Measurements from ENCODE around the gene UBA52.
"Not testable (repeated sequence)": the region's sequence is repeated elsewhere in the genome, so short reads cannot be mapped to it uniquely, and the experiment has no call there.

Gene UBA52

DNA sequence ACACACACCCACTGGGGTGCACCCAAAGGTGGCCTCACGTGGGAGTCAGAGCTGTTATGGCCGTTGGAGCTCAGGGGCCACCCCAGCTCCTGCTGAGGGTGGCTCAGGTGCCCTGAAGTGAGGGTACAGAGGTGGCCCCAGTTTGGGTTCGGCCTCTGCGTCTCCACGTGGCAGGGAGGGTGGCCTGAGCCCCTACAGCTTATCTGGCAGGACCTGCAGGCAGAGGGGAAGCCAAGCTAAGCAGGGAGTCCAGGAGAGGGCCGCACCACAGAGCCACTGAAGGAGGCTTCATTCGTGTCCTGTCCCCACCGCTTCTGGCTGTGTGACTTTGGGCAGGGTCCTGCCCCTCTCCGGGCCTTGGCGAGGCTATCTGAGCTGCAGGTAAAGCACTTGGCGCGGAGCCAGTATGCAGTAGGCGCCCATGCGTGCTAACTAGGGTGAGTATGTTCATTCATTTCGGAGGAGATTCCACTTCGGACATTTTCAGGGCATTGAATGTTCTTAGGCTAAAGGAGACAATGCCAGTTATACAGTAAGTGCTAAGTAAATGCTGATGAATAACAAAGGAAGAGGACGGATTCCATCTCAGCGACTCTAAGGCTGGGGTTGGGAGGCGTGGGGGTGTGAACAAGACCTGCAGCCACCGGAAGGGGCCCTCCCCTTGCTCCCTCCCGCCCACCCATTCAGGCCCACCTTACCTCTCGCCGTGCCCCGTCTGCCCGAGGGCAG is 21.9 kb downstream of the UBA52 start:
- no peak for DNase-seq (ENCODE audit: low read depth)

DNA sequence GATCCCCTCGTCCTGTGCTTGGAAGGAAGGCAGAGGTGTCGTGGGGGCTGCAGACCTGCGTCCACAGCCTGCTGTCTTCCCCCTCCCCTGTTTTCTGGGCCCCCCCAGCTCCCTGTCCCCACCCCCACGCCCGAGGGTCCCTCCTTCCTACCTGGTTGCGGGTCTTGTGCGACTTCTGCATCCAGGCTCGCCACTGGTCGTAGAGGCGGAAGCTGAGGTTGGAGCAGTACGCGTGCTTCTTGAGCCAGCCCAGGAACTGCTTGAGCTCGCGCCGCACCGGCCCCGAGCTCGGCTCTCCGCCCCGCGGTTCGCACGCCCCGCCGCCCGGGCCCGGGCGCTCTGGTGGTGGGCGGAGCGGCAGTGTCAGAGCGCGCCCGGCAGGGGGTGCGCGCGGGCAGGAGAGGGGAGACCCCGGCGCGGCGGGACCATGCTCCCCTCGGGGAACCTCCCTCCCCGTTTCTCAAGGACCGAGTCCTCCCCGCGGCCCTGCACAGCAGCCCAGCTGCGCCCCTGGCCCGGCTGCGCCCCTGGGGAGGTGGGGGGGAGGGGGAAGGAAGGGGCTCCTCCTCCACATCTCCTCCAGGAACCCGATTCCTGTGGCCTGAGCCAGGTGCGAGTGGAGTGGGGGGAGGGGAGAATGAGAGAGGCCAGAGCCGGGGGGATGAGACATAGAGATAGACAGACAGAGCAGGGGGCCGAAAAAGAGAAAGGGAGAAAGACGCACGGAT is 22.6 kb downstream of the UBA52 start:
- peak; percentile 75 for DNase-seq (ENCODE audit: low read depth)

DNA sequence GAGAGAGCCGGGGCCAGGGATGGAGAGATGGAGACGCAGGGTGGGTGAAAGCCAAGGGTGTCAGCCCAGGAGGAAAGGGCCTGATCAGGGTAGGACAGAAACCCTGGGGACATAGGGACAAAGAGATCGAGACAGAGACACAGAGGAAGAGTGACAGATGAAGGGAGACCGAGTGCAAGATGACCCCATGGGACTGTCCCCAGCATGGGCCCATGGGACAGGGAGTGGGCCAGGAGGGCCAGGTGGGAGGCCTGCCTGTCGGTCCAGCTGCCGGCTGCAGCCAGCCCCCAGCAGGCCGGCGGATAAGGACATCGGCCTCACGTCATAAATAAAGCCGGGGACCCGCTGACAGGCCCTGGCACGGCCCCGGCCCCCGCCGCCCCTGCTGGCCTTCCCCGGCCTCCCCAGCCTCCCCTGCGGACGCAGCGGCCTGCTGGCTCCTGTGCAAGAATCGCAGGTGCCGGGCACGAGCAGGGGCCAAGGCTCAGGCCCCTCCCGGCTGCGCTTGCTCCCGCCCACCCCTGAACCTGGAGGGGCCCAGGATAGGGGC is 23.2 kb downstream of the UBA52 start:
- DNase-seq (ENCODE audit: low read depth) = no peak

DNA sequence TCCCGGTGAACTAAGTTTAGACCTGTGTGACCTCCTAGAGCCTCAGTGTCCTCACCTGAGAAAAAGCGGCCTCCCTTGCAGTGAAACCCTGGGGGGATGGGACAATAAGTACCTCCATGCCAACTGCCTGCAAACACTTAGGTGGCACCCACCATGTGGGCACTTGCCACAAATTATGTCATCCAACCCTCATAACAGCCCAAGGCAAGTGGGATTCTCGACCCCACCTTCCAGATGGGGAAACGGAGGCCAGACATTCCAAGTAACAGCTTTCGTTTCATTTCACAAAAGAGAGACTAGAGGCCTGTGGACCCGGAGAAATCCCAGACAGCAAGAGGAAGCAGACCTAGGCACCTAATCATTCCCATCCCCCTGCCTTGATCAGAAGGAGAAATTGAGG is 23.8 kb downstream of the UBA52 start:
- DNase-seq (ENCODE audit: low read depth) = no peak

DNA sequence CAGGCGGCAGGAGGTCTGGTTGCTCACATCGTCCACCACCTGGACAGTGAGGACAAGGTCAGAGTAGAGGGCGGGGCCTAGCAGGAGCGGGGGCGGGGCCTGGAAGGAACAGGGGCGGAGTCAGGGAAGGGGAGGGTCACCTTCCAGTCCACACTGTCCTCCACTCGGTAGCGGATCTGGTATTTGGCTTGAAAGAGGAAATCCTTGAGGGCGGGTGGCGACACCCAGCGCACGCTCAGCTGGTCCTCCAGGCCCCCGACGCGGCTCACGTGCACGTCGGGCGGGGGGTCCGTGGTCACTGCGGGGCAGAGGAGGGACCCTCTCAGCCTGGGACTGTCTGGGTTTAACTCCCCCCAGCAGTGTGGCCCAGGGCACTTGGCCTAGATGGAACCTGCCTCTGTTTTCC is 25.1 kb downstream of the UBA52 start:
- no peak for DNase-seq (ENCODE audit: low read depth)

DNA sequence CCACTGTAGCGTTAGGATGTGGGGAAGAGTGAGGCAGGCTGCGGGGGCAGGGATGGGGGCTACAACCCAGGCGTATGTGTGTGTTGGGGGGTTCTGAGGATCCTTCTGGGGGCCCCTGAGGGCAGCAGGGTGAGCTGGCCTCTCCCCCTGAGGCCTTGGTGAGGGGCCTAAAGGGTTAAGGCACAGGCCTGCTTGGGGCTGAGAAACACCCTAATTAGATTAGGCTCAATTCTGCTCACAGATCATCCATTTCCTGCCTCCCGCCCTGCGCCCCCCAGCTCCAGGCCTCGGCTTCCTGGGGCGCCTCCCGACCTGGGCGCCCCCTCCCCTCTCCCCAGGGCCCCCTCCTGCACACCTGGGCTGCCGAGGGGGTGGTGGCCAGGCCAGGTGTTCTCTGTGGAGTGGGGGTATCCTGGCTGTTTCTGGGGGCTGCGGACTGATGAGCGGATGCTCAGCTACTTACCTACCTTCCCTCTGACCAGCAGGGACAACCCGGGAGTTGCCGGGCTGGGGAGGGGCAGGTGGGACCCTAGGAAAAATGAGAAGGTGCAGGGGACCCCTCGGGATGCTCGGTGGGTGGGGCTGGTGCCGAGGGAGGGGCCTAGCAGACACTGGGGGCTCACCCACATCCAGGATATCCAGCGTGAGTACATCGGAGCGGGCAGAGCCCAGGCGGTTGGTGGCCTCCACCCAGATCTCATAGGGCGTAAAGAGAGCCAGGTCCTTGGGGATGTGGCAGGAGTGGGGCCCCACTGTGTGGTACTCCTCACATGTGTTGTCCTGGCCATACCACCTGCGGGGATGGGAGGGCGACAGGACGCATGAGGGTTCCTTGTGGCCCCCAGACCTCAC is 26.4 kb downstream of the UBA52 start:
- no peak for DNase-seq (ENCODE audit: low read depth)

DNA sequence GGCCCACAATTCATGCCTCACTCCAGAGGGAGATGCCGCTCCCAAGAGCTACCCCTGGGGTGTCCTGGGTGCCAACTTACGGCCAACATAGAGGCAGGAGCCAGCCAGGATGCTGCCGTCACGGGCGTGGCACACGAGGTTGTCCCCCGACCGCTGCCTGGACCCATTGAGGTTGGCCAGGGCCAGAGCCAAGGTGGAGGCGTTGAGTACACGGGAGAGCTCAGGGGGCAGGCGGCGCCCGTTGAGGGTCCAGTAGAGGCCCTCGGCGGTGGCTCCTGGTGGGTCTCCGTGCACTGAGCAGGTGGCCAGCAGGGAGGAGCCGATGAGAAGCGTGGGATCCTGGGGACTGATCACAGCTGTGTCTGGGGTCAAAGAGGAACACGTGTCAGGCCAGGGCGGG is 27.8 kb downstream of the UBA52 start:
- DNase-seq (ENCODE audit: low read depth) = no peak

DNA sequence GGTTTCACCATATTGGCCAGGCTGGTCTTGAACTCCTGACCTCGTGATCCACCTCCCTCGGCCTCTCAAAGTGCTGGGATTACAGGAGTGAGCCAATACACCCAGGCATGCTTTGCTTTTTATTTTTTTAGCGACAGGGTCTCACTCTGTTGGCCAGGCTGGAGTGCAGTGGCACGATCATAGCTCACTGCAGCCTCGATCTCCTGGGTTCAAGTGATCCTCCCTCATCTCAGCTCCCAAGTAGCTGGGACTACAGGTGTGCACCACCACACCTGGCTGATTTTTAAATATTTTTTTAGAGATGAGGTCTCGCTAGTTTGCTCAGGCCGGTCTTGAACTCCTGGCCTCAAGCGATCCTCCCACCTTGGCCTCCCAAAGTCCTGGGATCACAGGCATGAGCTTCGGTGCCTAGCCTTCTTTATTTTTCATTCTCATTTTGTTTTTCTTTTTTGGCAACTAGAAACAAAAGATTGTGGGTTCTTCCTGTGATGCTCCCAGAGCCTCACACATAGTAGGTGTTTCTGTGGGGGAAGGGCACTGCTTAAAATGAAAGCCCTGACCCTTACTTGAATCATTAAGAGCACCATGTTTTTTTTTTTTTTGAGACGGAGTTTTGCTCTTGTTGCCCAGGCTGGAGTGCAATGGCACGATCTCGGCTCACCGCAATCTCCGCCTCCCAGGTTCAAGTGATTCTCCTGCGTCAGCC is 29.2 kb downstream of the UBA52 start:
- not testable (repeated sequence) for DNase-seq (ENCODE audit: low read depth)

DNA sequence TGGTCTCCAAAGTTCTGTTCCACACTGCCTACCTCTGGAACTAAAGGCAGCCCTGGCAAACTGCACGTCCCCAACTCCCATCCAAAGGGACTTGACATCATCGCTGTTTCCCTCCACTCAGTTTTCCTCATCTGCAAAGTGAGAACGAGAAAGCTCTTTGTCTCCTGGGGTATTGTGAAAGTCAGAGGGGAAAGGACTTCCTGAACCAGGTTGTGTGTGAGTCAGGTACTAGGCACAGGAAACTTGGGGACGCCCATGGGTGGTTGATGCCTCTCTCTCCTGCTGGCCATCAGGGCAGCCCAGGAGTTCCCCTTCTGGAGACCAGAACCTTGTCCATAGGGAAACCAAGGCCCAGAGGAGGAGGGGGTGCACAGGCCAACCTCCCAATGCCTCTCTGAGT is 30.2 kb downstream of the UBA52 start:
- DNase-seq (ENCODE audit: low read depth) = no peak

DNA sequence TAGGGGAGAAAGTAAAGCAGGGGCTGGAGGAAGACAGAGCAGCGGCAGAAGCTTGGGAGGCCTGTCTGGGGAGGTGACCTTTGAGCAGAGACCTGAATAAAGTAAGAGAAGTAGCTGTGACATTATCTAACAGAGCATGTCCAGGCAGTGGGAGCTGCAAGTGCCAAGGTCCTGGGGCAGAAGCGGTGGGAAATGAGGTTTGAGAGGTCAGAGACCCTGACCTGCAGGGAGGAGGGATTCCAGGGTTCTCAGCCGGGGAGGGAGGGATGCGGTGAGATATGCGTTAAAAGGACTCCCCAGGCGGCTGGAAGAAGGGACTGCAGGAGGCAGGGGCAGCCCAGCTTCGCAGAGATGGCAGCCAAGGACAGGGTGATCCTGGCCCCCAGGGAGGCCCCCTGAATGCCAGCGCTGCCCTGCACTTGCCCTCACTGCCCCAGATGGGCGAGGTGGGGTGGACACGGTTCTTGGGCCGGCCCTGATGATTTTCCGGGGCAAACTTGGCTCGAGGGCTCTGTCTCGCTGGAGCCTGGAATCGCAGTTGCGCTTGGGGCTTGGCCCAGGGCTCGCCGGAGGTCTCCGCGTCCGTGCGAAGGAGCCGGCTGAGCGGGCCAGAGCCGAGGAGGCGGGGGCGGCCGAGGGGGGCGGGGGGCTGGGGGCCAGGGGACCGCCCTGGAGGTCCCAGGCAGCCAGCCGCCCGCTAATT is 31.7 kb downstream of the UBA52 start:
- no peak for DNase-seq (ENCODE audit: low read depth)

DNA sequence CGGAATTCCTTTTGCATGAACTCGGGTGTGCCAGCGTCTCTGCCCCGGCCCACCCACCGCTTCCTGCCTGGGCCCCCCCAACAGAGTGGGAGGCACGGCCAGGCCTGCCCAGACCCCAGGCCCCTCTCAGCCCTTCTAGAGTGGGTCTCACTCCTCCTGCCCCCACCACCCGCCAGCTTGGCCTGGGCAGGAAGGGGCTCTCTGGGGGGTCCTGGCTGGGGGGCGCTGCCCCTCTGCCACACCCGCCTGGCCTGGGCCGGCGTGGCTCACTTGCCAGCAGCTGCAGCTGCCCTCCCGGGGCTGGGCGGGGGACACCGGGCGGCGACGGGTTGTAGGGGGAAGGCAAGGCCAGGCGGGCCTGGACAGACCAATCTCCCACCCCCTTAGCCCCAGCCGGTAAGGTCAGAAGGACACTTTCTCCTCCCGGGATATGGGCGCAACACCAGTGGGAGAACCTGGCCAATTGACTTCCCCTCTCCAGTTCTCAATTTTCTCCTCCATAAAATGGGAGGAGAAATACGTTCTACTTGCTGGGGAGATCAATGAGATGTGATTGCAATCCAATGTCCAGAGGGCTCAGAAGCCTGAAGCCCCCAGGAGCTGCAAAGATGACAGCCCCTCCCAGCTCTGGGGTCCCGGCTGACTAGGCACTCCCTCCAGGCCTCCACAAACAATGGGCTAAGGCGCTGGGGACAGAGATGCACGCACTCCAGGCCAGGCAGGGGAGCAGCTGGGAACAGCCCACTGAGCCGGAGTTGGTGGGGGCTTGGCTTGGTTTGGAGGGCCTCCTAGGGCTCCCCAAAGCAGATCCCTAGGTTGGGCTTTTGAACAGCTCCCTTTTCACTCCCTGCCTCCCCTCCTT is 32.5 kb downstream of the UBA52 start:
- DNase-seq (ENCODE audit: low read depth) = no peak

DNA sequence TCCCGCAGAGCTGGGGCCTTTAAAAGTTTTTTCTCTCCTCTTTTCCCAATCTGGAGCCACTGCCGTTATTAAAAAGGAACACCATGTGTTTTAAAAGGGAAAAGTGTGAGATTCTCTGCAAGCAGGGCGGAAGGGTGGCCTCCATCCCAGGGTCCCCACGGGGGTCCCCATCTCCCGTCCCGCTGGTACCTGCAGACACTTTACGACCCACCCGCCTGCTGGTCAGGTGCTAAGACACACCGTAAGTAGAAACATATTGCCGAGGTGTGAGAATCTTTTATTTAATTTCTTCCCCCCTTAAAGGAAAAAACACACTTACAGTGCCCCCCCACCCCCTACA is 33.1 kb downstream of the UBA52 start:
- DNase-seq (ENCODE audit: low read depth) = no peak

DNA sequence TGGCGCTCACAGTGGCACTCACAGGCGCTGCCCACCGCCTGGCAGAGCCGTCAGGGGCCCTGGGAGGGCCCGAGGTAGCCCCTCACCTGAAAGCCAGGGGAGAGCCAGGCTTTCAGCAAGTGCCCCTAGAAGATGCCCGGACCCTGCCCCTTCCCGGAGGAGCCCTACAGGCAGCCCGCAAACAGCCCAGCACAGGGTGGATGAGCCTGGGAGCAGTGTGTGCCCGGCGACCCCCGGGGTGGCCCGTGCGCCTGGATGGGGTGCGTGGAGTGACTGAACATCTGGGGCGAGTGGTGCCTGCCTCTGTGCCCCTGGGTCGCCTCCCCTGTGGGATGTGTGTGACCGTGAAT is 33.5 kb downstream of the UBA52 start:
- DNase-seq (ENCODE audit: low read depth) = no peak

DNA sequence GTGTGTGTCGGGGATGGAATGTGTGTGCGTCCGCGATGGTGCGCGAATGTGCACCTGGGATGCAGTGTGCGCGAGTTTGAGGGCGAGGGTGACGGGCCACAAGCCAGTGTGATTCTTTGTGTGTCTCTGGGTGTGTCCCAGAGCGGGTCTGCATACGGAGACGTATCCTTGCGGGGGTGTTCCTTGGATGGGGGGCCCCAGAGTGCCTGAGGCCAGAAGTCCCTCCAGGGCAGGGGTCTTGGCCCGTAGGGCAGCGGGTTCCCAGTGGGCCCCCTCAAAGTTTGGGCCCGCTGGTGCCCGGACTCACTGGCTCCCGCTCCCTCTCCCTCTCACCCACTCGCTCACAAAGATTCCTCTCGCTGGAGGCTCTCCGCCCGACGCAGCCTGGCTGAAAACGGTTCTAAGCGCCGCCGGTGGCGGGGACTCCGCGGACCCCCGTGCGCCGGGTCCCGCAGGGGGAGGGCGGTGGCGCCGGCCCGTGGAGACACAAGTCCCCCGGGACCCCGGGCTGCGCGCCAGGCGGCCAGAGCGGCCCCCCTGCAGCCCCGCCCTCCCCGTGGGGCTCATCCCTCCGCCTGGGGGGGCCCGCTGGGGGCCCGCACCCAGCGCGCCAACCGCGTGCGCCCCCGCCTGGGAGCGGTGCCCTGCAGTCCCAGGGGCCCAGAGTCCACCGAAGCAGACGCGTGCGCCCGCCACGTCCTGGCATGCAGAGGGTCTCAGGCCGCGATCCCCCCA is 34.1 kb downstream of the UBA52 start:
- DNase-seq (ENCODE audit: low read depth) = no peak

DNA sequence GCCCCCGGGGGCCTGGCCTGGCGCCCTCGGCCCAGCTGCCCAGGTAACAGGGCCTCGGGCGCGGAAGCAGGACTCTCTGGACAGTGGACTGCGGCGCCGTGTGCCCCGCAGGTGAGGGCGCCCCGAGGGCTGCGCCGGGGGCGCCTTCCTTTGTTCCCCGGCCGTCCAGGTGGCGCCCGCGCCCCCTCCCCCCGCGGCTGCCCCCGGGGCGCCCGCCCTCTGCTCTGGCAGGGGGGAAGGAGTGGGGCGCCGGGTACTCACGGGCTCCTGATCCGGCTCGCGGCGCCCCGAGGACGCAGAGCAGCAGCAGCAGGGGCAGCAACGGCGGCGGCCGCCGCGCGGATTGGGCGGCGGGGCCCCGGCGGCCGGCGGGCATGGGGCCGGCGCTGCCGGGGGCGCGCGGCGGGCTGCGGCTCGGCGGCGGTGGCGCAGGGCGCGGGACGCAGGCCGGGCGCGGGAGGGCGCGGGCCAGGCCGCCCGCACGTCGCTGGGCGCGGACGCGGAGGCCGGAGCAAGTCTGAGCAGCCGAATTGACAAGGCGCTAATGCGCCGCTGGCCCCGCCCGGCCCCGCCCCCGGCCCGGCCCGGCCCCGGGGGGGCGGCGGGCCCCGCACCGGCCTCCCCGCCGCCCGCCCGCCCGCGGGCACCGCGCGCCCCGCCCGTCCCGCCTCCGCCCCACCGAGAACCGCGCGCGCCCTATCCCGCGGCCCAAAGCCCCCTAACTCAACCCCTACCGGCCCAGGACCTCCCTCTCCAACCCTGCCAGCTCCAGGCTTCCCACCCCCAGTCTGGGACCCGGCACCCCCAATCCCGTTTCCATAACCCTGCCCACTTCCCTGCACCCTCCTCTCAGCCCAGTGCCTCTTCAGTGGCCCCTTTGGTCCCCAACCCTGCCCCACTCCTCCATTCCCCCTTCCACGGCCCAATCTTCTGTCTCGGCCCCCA is 34.9 kb downstream of the UBA52 start, which contains the start of gene CRLF1:
CRLF1 (minus strand) TSS at position 519 of the 945 bp plus-strand sequence; CDS start at position 376, 143 bp downstream.
- DNase-seq (ENCODE audit: low read depth) = no peak

DNA sequence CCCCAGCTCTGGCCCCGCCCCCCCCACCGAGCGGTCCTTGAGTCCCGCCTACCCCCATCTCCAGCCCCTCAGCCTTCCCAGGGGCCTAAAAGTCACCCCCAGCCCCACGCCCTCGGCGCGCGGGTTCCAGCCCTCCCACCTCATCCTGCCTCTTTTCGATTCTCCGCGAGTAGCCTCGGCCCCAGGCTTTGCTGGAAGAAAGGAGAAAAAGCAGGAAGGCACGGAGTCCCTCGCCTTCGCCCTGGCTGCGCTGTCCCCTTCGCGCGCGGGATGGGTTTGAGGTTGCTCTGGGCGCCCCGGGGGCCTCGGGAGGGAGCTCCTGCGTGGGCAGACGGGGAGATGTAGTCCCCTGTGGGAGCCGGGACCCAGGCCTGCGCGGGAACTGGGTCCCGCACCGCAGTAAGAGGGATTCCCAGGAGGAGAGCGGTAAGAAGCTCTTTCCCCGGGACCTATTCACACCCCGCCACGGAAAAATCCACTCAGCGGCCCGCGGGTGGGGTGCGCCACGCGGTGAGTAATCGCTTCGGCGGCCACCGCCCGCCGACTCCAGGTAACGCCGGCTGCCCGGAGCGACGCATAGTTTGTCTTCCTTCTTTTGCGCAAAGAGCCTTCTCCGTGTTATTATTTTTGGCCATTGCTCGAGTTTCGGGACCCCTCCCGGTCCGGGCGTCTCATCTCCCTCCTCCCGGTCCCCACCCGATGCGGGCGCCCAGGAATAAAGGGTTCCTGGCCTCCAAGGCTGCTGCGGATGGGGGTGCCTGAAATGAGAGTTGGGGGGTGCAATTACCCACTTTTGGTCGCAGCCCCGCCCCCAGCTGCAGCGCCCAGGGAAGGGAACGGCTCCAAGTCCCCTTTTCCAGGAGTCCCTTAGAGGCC is 35.8 kb downstream of the UBA52 start:
- no peak for DNase-seq (ENCODE audit: low read depth)

DNA sequence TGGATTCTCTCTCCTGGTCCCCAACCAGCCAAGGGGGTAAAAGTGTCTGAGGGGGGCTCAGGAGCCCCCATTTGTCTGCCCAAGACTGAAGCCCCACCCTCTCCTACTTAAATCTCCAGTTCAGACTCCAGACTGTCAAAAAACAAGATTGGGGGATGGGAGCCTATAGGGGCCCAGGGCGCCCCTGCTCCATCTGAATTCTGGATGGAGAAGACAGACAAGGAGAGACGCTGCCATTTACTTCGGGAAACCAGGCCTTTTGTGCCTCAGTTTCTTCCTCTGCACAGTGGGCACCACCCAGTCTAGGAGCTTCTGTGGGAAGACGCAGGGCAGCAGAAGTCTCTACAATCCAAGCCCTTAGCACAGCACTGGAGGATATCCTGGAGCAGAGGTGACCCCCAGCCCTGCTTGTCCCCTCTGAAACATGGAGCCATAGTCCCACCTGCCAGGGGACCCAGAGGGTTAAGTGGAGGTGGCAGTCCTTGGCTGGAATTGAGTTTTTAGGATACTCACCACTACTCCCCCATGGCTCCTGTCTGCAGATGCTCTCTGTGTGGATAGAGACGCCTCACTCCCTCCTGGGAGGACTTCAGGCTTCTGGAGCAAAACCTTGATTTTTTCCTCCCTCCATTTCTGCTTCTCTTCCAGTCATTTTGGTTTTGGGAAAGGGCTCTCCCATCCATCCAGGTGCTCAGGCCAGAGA is 36.6 kb downstream of the UBA52 start:
- DNase-seq (ENCODE audit: low read depth) = no peak

All from fibroblast of gingiva (primary cell).